KMS-11 (cell line): Measurements from ENCODE around the gene KRIT1.
"Not testable (repeated sequence)": the region's sequence is repeated elsewhere in the genome, so short reads cannot be mapped to it uniquely, and the experiment has no call there.

Experiments used
- H2AFZ ChIP-seq: fragments of 200-600 bp; sonication (generic); 2 replicates; pipeline ENCODE4 v1.6.1; 2016; ENCODE audit warnings: antibody characterized with exemption, mixed run types, low read depth
- H3K27ac ChIP-seq: fragments of 200-600 bp; sonication (generic); 2 replicates; pipeline ENCODE4 v1.6.1; 2016; ENCODE audit warnings: mild to moderate bottlenecking, mixed run types
- H3K27me3 ChIP-seq: fragments of 200-600 bp; sonication (generic); 2 replicates; pipeline ENCODE4 v1.6.1; 2017; ENCODE audit warnings: mild to moderate bottlenecking, low read depth, mixed run types, moderate library complexity; ENCODE audit not compliant: insufficient read depth
- H3K36me3 ChIP-seq: fragments of 200-600 bp; sonication (generic); 2 replicates; pipeline ENCODE4 v1.6.1; 2017; ENCODE audit warnings: mild to moderate bottlenecking, mixed run types; ENCODE audit not compliant: insufficient read depth
- H3K4me1 ChIP-seq: fragments of 200-600 bp; sonication (generic); 2 replicates; pipeline ENCODE4 v1.6.1; 2016; ENCODE audit warnings: mild to moderate bottlenecking, low read depth, mixed run types; ENCODE audit not compliant: poor library complexity, severe bottlenecking
- H3K4me2 ChIP-seq: fragments of 200-600 bp; sonication (generic); 2 replicates; pipeline ENCODE4 v1.7.0; 2016; ENCODE audit warnings: mild to moderate bottlenecking, mixed run types
- H3K4me3 ChIP-seq: fragments of 200-600 bp; sonication (generic); IDR thresholded peaks from 2 replicates; pipeline ENCODE4 v1.6.1; 2017; ENCODE audit warnings: low read depth, low read length, mixed read lengths; ENCODE audit not compliant: insufficient read depth
- H3K79me2 ChIP-seq: fragments of 200-600 bp; sonication (generic); 2 replicates; pipeline ENCODE4 v1.6.1; 2016; ENCODE audit warnings: low read depth, mixed run types; ENCODE audit not compliant: insufficient read depth
- H3K9ac ChIP-seq: fragments of 200-600 bp; sonication (generic); 2 replicates; pipeline ENCODE4 v1.6.1; 2016; ENCODE audit warnings: mild to moderate bottlenecking, mixed run types
- H4K20me1 ChIP-seq: fragments of 200-600 bp; sonication (generic); 2 replicates; pipeline ENCODE4 v1.6.1; 2016; ENCODE audit warnings: mild to moderate bottlenecking, mixed run types; ENCODE audit not compliant: insufficient read depth
- TF ChIP-seq, protein P1 (sequence below): fragments of 200-600 bp; sonication (generic); conservative IDR thresholded peaks from 2 replicates; pipeline ENCODE4 v1.6.1; 2017; ENCODE audit warnings: low read depth, mild to moderate bottlenecking, antibody characterized with exemption, low read length, moderate library complexity, mixed read lengths

The KRIT1 gene

GRCh38 chr7:92255308-92255707, 9.6 kb upstream of the KRIT1 start:
- Histone ChIP-seq H3K4me3 (no peak overlapping the region), H3K27me3 (no peaks in the 10 kb centered on the region), H3K4me2 (no peak overlapping the region; the same call in 1 of the 2 replicates), H3K4me1 (peaks cover 9% of the 10 kb centered on the region), H4K20me1 (no peaks in the 10 kb centered on the region; the same call in 1 of the 2 replicates), H3K79me2 (peaks cover 58% of the 10 kb centered on the region), H3K36me3 (no peaks in the 10 kb centered on the region), H2AFZ (no peak overlapping the region), H3K27ac (peak overlapping the region; percentile 14; the same call in 1 of the 2 replicates), H3K9ac (no peak overlapping the region)
- TF ChIP-seq, protein P1, sequence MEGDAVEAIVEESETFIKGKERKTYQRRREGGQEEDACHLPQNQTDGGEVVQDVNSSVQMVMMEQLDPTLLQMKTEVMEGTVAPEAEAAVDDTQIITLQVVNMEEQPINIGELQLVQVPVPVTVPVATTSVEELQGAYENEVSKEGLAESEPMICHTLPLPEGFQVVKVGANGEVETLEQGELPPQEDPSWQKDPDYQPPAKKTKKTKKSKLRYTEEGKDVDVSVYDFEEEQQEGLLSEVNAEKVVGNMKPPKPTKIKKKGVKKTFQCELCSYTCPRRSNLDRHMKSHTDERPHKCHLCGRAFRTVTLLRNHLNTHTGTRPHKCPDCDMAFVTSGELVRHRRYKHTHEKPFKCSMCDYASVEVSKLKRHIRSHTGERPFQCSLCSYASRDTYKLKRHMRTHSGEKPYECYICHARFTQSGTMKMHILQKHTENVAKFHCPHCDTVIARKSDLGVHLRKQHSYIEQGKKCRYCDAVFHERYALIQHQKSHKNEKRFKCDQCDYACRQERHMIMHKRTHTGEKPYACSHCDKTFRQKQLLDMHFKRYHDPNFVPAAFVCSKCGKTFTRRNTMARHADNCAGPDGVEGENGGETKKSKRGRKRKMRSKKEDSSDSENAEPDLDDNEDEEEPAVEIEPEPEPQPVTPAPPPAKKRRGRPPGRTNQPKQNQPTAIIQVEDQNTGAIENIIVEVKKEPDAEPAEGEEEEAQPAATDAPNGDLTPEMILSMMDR, result no peak

GRCh38 chr7:92254800-92255199, 9.1 kb upstream of the KRIT1 start:
- not testable (repeated sequence) for H4K20me1 ChIP-seq, H3K4me1 ChIP-seq, H3K27me3 ChIP-seq, H3K9ac ChIP-seq, H3K4me3 ChIP-seq, H3K4me2 ChIP-seq, H2AFZ ChIP-seq, H3K36me3 ChIP-seq
- Histone ChIP-seq H3K27ac (peak overlapping the region; percentile 14; the same call in 1 of the 2 replicates), H3K79me2 (peaks cover 62% of the 10 kb centered on the region)

DNA sequence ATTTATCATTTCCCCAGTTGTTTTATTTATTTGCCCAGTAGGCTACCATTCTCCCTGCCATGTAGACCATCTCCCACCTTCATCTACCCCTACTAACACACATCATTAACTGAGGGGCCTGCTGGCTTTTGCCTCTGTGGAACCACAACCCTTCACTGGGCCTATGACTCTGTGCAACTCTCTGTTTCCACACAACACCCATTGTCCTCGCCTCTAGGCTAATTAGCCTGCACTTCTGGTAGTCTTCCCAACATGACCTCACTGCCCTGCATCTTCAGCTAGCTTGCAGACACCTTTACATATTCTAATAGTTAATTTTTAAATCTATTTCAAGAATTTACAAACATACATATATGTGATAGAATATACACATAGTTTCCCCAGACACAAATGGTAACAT, 7.5 kb upstream of the KRIT1 start:
- Histone ChIP-seq H3K36me3 (no peaks in the 10 kb centered on the region), H3K27me3 (no peaks in the 10 kb centered on the region), H3K4me1 (peaks cover 21% of the 10 kb centered on the region), H2AFZ (no peak overlapping the region), H3K9ac (no peak overlapping the region), H4K20me1 (no peaks in the 10 kb centered on the region; the same call in 1 of the 2 replicates), H3K27ac (no peak overlapping the region), H3K4me3 (no peak overlapping the region), H3K4me2 (no peak overlapping the region), H3K79me2 (peaks cover 72% of the 10 kb centered on the region)
- TF ChIP-seq, protein P1, result no peak

DNA sequence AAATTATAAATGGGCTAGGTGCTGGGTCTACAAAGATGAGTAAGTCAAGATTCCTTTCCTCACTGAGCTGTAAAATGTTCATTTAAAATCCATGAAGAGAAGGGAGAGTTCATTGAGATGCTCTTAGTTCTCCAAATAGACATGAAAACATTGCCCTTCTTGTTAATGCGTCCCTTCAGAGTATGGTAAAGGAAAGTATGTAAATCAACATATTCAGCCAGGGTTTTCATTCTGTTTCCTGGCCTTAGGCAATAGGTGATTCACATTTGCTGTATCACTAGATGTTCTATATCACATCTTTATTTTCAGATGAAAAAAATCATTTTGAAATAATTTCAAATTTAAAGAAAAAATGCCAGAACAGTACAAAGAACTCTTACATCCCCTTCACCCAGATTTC, 5.5 kb upstream of the KRIT1 start:
- Histone ChIP-seq H3K27me3 (no peaks in the 10 kb centered on the region), H3K4me1 (peaks cover 33% of the 10 kb centered on the region), H3K36me3 (no peaks in the 10 kb centered on the region), H3K4me2 (no peak overlapping the region), H3K9ac (no peak overlapping the region), H3K4me3 (no peak overlapping the region), H4K20me1 (no peaks in the 10 kb centered on the region; the same call in 1 of the 2 replicates), H3K27ac (no peak overlapping the region), H3K79me2 (peaks cover 81% of the 10 kb centered on the region), H2AFZ (no peak overlapping the region)
- TF ChIP-seq, protein P1, result no peak

- Histone ChIP-seq H3K9ac (no peak overlapping the region), H3K4me2 (no peak overlapping the region), H3K79me2 (peaks cover 84% of the 10 kb centered on the region), H2AFZ (no peak overlapping the region), H3K27me3 (no peaks in the 10 kb centered on the region), H3K4me3 (no peak overlapping the region), H4K20me1 (no peaks in the 10 kb centered on the region; the same call in 1 of the 2 replicates), H3K27ac (no peak overlapping the region), H3K36me3 (no peaks in the 10 kb centered on the region), H3K4me1 (peaks cover 32% of the 10 kb centered on the region)
- TF ChIP-seq, protein P1, result no peak
Measured at GRCh38 chr7:92250603-92251002, 4.9 kb upstream of the KRIT1 start.
